HCEC 1CT (cell line): ENCODE data around the gene FRMD4B.
A peak's percentile ranks its signal among the peaks of the same experiment; 100 is the strongest.

Experiments used
- DNase-seq: peaks from one replicate; pipeline ENCODE4 v3.0.0-alpha.2; 2017

FRMD4B gene

DNA sequence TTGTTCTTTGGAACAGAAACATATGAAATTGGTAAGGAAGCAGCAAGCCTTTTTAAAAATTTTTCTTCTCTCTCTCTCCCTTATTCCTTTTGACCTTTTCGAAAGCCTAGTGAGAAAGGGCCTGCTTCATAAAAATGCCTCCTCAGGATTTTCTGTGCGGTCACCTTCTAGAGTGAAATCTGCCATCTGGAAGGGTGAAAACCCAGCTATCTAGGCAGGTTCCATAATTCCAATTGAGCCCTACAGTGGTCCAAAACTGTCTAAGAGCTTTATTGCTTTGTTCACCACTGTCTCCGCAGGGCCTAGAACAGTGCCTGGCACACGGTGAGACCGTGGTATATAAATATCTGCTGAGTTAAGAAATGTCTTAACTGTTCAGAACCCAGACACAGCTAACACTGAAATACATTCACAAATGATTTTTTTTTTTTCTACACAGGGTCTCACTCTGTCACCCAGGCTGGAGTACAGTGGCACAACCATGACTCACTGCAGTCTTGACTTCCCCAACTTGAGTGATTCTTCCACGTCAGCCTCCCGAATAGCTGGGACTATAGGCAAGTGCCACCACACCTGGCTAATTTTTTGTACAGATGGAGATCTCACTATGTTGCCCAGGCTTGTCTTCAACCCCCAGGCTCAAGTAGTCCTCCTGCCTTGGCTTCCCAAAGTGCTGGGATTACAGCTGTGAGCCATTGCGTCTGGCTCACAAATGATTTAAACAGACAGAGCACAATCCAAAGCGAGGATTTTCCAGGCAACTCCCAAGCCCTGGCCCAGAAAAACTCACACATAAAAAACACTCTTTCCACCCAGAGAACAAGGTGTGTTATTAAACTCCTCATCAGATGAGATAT is 64.4 kb downstream of the FRMD4B start:
- no peak for DNase-seq

DNA sequence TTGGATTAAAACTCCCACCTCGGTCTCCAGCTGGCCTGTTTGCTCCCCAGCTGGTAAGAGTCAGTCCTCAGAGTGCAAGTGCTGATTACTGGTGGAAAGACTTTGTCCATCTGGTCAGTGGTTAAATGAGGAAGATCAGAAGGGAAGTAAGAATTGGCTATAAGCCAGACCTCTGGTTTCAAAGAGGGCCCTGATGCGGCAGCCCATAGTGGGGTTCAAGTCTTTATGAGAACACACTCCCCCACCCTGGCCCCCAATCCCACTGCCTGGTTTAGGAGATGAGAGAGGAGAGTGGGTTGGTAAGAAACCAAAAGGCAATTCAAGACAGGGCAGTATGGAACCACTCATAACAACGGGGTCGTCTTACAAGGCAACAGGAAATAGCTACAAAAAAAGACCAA is 65.0 kb downstream of the FRMD4B start:
- DNase-seq = no peak

DNA sequence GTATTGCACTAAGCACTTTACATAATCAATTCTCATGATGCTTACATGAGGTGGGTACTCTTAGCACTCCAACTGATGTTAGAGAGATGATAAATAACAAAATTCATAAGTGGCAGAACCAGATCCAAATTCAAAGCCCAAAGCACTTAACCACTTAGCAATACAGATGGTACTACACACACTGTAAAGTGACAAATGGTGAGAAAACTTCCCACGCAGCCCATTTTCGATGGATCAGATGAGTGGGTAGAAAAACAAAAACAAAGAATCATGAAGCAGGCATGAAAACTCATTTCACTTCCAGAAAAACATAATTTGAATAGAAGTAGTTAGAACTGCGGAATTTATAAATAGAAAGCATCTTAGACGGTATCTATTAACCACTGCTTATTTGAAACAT is 66.2 kb downstream of the FRMD4B start:
- DNase-seq = no peak

DNA sequence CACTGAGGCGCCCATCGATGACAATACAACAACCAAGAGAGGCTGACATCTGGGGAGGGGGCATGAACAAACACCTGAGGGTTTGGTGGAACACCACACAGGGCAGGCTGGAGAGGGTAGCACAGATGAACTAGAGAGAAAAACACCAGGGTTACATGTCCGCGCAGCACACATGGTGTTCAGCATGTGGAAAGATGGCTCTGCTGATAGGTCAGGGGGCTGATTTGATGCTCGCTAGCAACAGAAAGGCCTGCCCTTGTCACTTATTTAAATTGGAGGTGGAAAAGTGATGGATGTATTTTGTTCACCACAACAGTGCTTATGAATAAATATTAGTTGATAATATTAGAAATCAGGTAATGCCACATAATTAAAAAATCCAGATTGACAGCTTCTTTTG is 67.5 kb downstream of the FRMD4B start:
- no peak for DNase-seq

DNA sequence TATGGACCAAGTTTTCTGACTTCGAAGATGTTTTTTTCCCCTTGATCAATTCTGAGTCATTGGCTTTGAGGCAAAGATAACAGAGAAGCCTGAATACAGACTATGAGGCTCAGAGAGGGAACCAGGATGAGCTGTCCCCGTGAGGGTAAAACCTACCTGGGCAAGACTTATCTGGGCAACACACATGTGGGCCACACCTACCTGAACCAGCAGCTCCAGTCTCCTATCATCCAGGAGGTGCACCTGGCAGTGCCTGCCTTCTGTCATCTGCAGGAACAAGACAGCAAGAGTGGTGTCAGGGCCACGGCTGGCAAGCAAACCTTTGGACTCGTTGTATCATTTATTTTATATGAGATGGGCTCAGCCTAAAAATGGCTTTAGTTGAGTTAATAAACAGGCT is 72.6 kb downstream of the FRMD4B start:
- DNase-seq = no peak

DNA sequence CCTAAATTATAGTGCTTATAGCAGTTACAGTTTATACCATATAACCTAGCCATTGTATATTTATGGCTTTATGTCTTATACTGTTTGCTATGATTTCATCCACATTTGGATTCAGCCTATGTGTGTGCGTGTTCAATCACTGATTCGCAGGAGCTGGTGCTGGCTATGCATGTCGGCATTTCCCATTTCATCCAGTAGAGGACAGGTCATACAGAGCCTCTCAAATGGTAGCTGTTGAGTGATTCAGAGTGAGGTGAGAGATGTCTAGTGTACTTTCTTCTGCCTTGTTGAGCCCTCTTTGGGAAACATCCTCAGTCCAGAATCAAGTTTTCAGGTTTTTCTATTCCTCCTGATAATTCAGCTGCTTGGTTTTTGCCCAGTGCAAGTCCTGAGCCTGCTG is 76.1 kb downstream of the FRMD4B start:
- DNase-seq = peak; percentile 54

DNA sequence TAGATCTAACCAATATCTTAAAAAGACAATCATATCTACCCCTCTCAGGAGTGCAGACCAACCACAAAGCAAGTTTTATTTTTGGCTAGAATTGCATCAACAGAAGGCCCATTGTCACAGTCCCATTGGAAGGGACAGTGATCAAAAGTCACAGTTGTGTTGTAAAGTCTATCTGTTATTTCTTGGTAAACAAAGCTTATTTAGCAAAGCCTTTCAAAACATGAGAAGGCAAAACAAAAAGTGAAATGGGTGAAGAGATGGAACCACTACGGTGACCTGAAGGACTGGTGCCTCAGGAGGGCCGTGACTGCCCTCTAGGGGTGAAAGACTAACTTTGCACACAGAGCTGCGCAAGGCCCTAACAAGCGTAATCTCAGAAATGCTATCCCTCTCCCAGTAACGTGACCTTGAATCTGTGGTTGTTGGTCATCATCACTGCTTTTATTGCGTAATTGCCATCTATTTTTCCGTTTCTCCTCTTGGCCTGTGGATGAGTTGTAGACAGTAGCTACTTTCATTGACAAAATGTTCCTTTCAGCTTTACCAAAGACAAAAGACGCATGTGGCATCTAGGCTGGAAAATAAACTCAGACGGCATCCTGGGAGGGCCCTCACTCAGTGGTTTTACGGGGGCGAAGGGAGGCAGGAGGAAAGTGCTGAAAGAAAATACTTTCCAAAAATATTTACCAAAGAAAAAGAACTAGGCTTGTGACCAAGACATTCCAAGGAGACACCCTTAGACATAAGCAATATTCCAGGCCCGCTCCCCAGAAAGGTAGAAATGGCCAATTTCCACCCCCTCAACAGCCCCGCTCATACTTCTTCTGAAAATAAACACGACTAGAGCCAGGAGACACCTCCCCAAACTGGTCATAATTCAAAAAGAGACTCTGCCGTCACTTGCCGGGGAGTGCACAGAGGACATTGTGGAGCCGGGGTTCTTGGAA is 79.4 kb downstream of the FRMD4B start:
- peak; percentile 88 for DNase-seq

DNA sequence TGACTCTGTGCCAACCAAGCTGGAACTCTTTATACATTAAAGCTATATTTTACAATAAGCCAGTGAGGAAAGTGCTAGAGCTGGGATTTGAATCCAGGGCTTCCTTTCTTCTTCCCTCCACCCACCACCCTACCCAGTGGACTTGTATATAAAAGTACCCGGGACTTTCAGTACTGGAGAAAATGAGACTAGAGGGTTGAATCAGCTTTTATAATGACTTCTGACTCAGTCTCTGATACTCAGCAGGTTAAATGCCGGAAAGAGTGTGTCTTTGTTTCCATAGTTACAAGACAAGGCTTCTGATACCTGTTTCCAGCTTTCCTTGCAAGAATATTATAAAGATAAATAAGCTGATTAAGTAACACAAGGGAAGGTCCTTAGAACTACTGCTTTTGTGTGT is 80.9 kb downstream of the FRMD4B start:
- no peak for DNase-seq

DNA sequence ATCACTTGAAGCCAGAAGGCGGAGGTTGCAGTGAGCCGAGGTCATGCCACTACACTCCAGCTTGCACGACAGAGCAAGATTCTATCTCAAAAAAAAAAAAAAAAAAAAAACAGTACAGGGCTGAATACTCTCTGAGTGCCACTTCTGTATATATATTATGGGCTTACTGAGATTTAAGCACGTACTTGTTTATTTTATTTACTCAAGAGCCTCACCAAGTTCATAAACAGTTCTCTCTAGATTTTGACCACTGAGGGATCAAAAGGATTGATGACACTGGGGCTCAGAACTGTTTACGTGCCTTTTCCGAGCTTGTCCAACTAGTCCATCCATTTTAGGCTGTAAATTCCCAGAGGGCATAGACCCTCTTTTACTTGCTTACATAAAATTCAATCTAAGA is 81.5 kb downstream of the FRMD4B start:
- no peak for DNase-seq

DNA sequence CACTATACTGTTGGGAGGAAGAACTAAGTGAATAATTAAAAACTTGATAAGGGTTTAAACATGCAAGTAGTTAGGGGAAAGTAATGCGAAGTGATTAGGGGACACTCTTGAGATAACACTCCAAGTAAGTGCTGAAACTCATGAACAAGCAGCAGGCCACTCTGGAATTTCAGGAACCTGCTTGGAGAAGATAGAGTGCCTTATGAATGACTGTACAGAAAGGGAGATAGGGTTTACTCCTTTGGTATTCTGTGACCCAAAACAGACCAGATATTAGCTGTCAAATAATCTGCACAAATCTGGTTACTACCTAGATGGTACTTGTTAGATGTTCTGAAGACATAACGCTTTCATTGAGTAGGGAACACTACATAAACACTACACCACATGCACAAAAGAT is 85.6 kb downstream of the FRMD4B start:
- no peak for DNase-seq

DNA sequence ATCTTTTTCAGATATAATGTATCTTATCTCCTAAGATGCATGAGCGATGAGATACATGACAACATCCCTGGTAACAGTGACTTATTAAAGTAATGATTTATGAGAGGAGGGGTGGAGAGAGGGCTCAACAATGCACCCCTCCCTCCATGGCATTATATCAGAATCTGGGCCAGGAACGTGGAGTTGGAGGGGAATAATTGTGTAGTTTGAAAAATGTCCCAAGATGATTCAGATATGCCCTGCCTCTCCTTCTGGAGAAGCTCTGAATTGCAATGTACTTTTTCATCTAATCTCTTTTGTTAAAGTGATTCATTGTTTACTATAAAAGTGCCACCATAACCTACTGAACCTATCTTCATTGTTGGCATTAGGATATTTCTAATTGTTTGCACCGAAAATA is 86.5 kb downstream of the FRMD4B start:
- DNase-seq = no peak

DNA sequence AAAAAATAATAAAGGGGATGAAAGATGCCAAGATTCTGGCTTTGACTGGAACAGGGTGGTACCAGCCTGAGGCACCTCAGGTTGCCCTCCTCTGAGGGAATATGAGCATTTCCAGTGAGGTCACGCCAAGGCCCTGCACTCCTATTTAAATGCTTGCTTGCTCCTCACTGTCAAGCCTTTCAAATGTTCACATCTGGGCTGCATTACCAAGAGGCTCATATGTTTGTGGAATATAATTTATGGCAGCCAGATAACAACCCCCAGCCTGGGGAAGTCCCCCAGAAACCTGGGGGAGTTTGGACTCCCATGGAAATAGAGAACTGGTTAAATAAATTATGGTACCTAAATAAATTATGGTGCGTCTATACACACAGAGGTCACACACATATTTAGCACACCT is 88.4 kb downstream of the FRMD4B start:
- no peak for DNase-seq

DNA sequence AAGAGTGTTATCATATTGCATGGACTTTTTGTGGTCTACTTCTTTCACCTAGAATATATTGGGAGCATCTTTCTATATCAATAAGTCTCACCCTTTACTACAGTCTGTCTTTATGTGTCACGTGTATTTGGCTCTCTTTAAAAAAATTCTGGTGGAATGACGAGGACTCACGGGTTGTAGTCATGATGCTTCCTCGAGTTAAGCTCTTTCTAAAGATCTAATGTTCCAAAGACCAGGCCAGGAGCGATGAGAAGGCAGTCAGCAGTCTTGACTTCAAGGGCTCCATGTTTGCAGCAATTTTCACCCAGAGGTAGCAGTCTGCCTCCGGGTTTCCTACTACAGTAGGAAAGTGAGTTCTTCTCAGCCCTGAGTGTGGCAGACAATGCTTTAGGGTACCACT is 88.9 kb downstream of the FRMD4B start:
- DNase-seq = no peak

DNA sequence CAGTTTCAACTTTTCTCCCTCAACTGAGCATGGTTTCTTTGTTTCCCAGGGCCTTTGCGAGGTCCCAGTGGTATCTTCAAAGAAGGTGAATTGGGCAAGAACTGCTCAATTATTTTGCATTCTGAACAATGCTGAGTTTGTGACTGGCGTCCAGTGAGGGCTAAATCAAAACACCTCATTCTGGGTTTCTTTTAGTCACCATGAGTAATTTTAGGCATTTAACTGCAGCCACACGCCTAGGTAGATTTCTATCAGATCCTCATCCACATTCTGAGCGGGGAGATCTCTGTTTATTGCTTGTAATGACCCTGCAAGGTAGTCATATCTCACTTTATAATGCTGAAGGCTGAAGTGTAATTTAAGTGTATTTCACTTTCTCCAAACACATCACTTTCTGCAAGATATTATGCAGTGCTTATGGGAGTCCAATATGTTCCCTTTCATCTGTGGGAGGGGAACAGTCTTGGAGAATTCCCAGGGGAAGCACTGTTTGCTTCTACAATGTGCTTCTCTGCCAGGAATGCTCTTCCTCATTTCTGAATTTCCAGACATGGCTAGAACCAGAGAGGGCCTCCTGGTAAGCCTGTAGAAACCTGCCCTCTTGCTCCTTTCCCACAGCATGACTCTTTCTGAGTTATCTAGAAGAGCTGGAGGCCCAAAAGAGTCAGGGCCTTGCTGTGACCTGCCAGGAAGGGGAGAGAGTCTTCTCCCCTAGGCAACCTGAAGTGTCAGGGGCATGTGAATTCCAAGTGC is 91.7 kb downstream of the FRMD4B start:
- no peak for DNase-seq

DNA sequence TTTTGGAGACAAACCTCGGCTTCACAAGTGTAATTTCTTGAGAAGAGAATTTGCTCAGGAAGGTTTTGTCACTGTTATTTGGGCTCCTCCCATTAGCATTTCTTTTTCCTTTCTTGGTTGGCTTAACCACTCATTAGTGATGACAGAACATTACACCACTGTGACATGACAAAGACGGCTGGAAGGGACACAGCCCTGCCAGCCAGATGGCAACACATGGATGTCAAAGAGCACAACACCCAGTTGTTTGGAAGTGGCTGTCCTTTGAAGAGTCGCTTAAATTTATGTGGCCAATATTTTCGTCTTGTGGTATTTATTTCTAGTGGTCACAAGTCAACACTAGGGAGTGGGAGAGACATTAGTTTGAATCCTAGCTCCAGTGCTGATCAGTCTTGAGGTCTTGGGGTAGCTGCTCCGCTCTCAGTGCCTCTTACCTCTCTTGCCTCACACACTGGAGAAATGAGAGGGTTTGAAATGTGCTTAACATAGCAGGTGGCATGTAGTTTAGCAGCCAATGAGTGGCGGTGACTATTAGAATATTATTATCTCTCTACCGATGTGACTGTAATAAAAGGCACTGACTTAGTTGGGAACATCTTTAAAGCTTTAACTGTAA is 92.8 kb downstream of the FRMD4B start:
- no peak for DNase-seq

DNA sequence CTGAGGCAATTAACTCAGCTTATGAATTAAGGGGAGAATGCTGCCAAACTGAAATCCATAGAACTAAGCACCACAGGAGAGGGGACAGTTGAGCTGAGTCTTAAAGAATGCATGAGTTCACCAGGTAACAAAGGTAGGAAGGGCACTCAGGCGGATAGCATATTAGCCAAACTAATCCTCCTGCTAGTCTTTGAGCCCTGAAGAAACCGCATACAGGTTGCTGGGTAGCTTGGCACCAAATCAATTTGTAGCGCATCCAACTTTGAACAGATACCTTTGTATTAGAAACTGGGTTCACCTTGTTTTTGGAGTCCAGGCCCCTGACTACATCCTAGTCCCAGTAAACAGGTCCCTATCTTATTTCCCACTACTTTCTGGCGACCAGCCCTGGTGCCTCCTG is 93.7 kb downstream of the FRMD4B start:
- no peak for DNase-seq

DNA sequence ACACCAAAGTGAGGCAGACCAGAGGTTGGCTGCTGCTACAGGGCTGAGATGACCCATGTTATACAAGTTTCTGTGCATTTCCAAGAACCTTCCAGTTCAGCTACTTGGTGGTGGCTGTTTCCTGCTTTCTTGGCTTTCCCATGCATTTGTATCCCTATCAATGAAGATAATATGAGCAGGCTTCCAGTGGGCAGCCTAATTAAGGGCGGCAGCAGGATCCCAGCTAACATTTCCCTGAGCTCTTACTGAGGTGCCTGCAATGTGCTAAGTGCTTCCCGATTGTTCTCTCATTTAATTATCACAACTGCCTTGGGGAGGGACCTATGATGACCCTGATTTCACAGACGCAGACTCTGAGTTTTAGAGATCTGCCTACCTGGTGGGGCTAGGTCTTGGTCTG is 95.5 kb downstream of the FRMD4B start:
- DNase-seq = no peak

DNA sequence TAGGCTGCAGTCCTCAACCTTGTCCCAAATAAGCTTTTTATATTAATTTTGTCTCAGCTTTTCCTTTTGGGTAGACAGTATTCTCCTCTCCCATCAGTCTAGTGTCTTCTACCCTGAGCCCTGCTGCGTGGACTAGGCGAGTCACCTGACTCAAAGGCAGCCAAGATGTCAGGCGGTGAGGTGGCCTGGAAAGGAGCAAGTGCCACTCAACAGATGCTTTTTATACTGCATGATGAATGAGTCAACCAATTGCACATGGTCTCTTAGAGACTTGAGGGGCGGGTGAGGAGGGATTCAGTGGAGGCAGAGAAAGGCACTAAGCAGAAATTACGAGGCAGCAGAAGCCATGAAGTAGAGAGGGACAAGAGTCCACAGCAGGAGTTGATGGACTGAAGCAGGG is 95.9 kb downstream of the FRMD4B start:
- DNase-seq = no peak

DNA sequence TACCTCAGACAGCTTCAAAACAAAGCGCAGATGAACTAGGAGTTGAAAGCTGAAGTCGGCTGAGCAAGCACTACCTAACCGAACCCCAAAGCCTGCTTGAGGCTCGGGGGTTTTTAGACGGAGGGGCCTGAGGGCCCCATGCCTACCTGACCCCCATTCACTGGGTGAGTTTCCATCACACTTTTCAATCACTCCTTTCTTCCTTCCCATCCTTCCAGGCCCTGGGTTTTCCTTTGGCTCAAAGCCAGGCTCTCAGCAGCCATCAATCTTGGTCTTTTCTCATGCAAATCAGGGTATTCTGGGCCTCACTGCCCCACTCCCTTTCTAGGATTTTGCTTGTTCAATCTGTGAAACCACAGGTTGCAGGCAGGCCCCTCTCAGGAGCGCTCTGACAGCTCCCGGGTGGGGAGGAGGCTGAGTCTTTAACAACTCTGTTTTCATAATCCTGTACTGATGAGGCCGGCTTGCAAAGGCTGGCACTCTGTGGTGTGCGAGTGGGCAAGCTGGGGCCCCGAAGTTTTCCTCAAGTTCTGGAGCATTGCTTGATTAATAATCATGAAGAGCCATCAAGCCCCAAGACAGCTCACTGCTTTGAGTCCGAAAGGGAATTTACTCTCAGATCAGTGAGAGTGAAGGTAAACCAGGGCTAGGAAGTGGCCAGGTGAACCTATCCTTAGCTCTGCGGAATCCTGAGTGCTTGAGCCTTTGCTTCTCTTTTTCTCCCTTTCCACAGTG is 97.6 kb downstream of the FRMD4B start:
- no peak for DNase-seq

DNA sequence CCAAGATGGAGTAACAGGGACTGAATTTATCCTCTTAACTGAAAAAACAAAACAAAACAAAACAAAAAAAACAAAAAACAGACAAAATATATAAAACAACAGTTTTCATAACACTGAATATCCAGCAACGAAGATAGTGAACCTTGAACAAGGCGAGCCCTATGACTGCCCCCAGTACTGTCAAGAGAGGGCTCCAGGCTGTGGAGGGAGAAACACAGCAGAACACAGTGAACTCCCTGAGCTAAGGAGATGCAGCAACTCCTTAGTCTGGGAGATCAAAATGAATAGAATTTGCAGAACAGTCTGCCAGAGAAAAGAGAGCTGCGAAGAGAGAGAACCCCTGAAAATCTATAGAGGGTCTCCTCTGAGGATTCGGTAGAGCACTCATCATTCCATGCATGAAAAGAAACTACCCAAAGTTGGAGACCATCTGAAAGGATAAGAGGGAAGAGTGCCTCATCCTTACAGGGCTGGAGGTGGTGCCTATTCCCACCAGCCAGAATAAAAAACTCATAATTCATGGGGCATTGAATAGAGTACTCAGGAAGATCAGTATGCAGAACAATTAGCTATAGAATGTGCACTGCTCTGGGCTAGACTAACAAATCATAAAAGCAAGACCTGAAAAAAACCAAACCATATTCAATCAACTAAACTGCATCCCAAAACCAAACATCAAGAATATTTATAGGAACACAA is 101.8 kb downstream of the FRMD4B start:
- DNase-seq = no peak

DNA sequence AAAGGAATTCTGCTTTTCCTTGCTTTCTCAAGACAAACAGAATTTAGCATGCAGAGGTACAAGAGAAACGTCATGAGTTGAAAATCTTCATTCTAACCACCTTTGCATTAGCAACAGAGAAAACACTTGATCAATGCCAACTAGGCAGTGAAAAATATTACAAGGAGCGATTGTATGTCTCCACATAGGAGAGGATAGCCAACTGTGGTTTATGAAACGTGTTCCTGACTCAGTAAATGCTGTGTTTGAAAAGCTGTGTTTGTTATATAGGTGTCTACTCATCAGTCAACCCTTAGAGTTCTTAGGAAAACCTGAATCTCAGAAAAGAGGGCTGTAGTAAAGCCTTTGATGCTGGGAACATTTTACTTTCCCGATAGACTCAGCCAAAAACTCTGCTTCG is 102.4 kb downstream of the FRMD4B start:
- no peak for DNase-seq

DNA sequence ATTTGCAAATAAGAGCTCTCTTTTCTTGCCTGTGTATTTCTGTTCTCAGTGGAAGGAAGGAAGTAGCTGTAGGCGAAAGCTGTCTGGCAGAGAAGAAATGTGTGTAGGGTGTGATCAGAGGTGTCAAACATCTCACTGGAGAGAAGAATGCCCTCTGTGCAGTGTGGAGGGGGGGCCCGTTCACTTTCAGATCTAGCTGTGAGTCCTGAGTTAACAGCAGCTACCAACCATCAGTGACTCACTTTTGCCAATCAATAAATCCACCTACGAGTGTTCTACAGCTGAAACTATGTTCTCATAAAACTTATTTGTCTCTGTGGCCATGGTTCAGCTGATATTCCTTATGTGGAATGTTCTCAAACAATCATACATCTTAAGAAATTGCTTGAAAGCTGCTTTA is 103.7 kb downstream of the FRMD4B start:
- no peak for DNase-seq
